ENCODE measurements around the gene WDFY2. TPM values are rescaled to one million over a fixed set of nuclear protein-coding genes. Genes with fewer than 3 reads are reported as not detected.

WDFY2 gene
- total and polyA plus RNA-seq, 7 experiments from 2014 or later: 3.2 to 44.3 (median 18.6) TPM

DNA sequence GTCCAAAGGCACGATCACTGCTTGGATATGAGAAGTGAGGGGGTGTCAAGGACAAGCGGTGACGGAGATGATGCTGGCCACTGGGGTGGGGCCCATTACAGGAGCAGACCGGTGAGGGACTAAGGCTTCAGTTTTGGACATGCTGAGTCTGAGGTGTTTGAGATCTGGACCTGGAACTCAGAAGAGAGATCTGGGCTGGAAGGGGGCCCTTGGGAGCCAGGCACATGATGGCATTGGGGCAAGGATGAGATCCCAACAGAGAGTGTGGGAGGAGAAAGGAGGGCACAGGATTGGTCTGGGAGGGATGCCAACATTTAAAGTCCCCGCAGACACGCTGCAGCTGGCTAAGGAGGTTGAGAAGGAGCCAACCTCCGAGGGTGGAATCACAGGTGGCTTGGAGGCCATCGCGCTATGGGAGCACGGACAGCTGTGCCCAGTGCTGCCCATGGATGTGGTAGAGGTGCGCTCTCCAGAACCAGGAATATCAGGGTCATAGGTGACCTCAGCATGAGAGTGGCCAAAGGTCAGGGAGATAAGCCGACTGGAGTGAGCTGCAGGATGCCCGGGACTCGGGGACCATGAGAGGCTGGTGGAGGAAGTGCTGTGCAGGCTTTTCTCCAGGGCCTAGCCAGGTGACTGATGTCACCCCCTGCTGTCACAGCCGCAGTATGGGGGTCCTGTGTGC lies 197.9 kb downstream of the WDFY2 start:
- ATAC-seq (no peak), DNase-seq (no peak)
- Histone ChIP-seq H3K9me3 (ENCODE audit: control insufficient read depth in 2 of 3, low read length in 3 of 3) (no peaks in the 10 kb centered on the region), H3K4me3 (ENCODE audit: low read length) (no peak overlapping the region), H3K36me3 (ENCODE audit: control insufficient read depth in 2 of 3, insufficient read depth in 3 of 3, low read length in 3 of 3) (peaks cover 0 to 6% (median 0%) of the 10 kb centered on the region in 3 experiments), H3K4me1 (ENCODE audit: control insufficient read depth in 2 of 2, insufficient read depth in 2 of 2, low read length in 2 of 2) (peaks cover 0 to 3% of the 10 kb centered on the region in 2 donors), H3K27me3 (ENCODE audit: control insufficient read depth in 2 of 2, insufficient read depth in 2 of 2, low read length in 2 of 2) (no peaks in the 10 kb centered on the region), H3K27ac (ENCODE audit: low read depth, low read length) (no peak overlapping the region)
- H3K36me3 Mint-ChIP-seq: peaks cover 0 to 30% (median 12%) of the 10 kb centered on the region in 5 donors
- no peaks in the 10 kb centered on the region for H3K9me3 Mint-ChIP-seq
- ChIA-PET CTCF (interaction anchor here (0.6 to 1.0 kb wide), 2 partner anchors 43 to 337 kb away, joined by 3 to 8 read pairs; no protein-coding TSS in a partner anchor), POLR2A (interaction anchor here (0.6 kb wide), 1 partner anchor 342 kb away, joined by 3 read pairs; no protein-coding TSS in a partner anchor)
- no peak overlapping the region for H3K4me3 Mint-ChIP-seq
- H3K27me3 Mint-ChIP-seq: no peaks in the 10 kb centered on the region
- peak overlapping the region in 2 of 9 donors; percentile 1 to 66 for H3K27ac Mint-ChIP-seq
- peaks cover 3 to 10% (median 6%) of the 10 kb centered on the region in 7 donors for H3K4me1 Mint-ChIP-seq
- intact Hi-C loops (cut with micrococcal nuclease): loop anchor here in 1 of 2 donors (5.0 kb wide), 2 partner anchors 330 to 655 kb away; partner anchors contain the start of gene INTS6

DNA sequence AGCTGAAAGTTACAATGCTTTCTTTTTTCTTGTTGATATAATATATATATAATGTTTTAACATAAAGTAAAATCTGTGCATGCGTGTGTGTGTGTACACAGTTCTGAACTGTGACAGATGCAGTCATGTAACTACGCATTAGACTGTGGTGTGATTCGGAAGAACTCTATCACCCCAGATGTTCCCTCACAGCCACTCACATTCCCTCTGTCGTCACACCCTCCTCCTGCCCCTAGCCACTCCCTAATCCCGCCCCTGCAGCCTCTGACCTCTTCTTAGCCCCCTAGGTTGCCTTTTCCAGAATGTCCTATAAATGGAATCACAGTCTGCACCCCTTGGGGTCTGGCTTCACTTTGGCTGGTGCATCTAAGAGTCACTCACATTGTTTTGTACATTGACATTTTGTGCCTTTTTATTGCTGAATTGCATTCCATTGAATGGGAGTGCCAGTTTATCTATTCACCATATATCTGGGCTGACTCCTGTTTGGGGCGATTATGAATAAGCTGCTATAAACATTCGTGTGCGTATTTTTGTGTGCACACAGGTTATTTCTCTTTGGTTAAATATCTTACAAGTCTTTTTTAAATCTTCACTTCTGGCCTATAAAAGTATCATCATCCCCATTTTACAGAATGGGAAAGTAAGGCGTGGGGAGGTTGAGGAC lies 199.3 kb downstream of the WDFY2 start:
- no peaks in the 10 kb centered on the region for H3K27me3 Mint-ChIP-seq
- CTCF ChIA-PET: interaction anchor here (0.5 kb wide), 1 partner anchor 13 kb away, joined by 3 read pairs; no protein-coding TSS in a partner anchor
- DNase-seq: no peak
- H3K9me3 ChIP-seq (ENCODE audit: control insufficient read depth in 2 of 3, low read length in 3 of 3): no peaks in the 10 kb centered on the region
- peaks cover 0 to 27% (median 12%) of the 10 kb centered on the region in 5 donors for H3K36me3 Mint-ChIP-seq
- peak overlapping the region in 1 of 9 donors; percentile 10 for H3K27ac Mint-ChIP-seq
- intact Hi-C loops (cut with micrococcal nuclease): loop anchor here in 1 of 2 donors (5.0 kb wide), 2 partner anchors 331 to 656 kb away; partner anchors contain the start of gene INTS6
- no peak overlapping the region for H3K4me3 ChIP-seq (ENCODE audit: low read length)
- peaks cover 0 to 5% of the 10 kb centered on the region in 2 donors for H3K4me1 ChIP-seq (ENCODE audit: control insufficient read depth in 2 of 2, insufficient read depth in 2 of 2, low read length in 2 of 2)
- peaks cover 0 to 6% (median 0%) of the 10 kb centered on the region in 3 experiments for H3K36me3 ChIP-seq (ENCODE audit: control insufficient read depth in 2 of 3, insufficient read depth in 3 of 3, low read length in 3 of 3)
- no peak overlapping the region for H3K27ac ChIP-seq (ENCODE audit: low read depth, low read length)
- H3K27me3 ChIP-seq (ENCODE audit: control insufficient read depth in 2 of 2, insufficient read depth in 2 of 2, low read length in 2 of 2): no peaks in the 10 kb centered on the region
- no peaks in the 10 kb centered on the region for H3K9me3 Mint-ChIP-seq
- POLR2A ChIA-PET: no interaction called here
- ATAC-seq: no peak
- H3K4me3 Mint-ChIP-seq: no peak overlapping the region
- H3K4me1 Mint-ChIP-seq: peaks cover 3 to 12% (median 8%) of the 10 kb centered on the region in 7 donors

DNA sequence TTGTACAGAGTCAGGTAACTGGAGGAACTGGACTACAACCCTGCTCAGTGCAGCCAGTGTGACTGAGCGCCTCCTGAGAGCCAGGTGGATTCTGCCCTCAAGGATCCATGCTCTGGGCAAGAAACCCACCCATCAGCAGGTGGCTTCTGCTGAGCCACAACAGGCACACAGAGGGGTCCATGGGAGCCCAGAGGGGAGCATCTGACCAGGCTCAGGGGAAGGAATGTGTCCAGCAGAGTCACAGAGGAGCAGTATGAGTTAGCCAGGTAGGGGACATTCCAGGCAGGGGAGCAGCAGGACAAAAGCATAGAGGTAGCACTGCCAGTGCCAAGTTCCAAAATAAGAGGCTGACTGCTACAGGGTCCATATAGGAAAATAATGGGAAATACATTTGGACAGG lies 199.8 kb downstream of the WDFY2 start:
- CTCF ChIA-PET: interaction anchor here (0.5 kb wide), 1 partner anchor 12 kb away, joined by 3 read pairs; no protein-coding TSS in a partner anchor
- POLR2A ChIA-PET: no interaction called here
- no peak for ATAC-seq
- intact Hi-C loops (cut with micrococcal nuclease): loop anchor here in 1 of 2 donors (5.0 kb wide), 2 partner anchors 332 to 657 kb away; partner anchors contain the start of gene INTS6
- Mint-ChIP-seq H3K4me1 (peaks cover 3 to 12% (median 8%) of the 10 kb centered on the region in 7 donors), H3K27me3 (no peaks in the 10 kb centered on the region), H3K9me3 (no peaks in the 10 kb centered on the region), H3K4me3 (no peak overlapping the region), H3K36me3 (peaks cover 0 to 30% (median 16%) of the 10 kb centered on the region in 5 donors), H3K27ac (peak overlapping the region in 1 of 9 donors; percentile 10)
- no peaks in the 10 kb centered on the region for H3K9me3 ChIP-seq (ENCODE audit: control insufficient read depth in 2 of 3, low read length in 3 of 3)
- peaks cover 0 to 9% (median 0%) of the 10 kb centered on the region in 3 experiments for H3K36me3 ChIP-seq (ENCODE audit: control insufficient read depth in 2 of 3, insufficient read depth in 3 of 3, low read length in 3 of 3)
- no peaks in the 10 kb centered on the region for H3K27me3 ChIP-seq (ENCODE audit: control insufficient read depth in 2 of 2, insufficient read depth in 2 of 2, low read length in 2 of 2)
- DNase-seq: no peak
- no peak overlapping the region for H3K4me3 ChIP-seq (ENCODE audit: low read length)
- no peak overlapping the region for H3K27ac ChIP-seq (ENCODE audit: low read depth, low read length)
- H3K4me1 ChIP-seq (ENCODE audit: control insufficient read depth in 2 of 2, insufficient read depth in 2 of 2, low read length in 2 of 2): peaks cover 0 to 5% of the 10 kb centered on the region in 2 donors

DNA sequence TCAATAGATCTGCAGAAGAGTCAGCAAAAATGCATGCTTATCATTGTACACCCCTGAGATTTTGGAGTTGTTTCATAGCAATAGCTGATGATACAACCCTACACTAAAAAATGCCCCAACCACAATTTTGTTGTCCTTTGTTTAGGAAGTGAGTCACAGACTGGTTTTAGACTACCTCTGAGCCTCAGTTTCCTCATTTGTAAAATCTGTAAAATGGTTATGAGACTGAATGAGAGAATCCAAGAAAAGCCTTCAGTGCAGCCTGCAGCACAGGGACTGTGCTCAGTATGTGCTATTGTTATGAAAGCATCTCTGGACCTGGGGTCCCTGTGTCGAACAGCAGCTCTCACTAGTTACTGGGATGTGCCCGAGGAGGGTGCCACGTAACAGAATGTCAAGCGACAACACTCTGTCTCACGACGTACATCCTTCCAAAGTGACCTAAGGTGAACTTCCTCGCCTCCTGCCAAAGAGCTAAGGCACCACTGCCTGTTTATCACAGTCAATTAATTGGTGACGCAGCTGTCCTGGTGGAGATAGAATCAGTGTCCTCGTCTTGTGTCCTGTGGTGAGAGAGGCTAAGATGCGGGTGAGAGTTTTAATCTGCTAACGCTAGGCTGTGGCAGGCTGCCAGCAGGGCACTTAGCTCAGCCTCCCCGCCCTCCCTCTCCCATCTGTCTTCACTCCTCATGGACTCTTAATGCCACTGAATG lies 201.6 kb downstream of the WDFY2 start:
- Mint-ChIP-seq H3K4me3 (no peak overlapping the region), H3K27ac (peak overlapping the region in 1 of 9 donors; percentile 36), H3K9me3 (no peaks in the 10 kb centered on the region), H3K36me3 (peaks cover 0 to 41% (median 19%) of the 10 kb centered on the region in 5 donors), H3K4me1 (peaks cover 3 to 14% (median 9%) of the 10 kb centered on the region in 7 donors), H3K27me3 (no peaks in the 10 kb centered on the region)
- Histone ChIP-seq H3K9me3 (ENCODE audit: control insufficient read depth in 2 of 3, low read length in 3 of 3) (no peaks in the 10 kb centered on the region), H3K27me3 (ENCODE audit: control insufficient read depth in 2 of 2, insufficient read depth in 2 of 2, low read length in 2 of 2) (no peaks in the 10 kb centered on the region), H3K27ac (ENCODE audit: low read depth, low read length) (no peak overlapping the region), H3K36me3 (ENCODE audit: control insufficient read depth in 2 of 3, insufficient read depth in 3 of 3, low read length in 3 of 3) (peaks cover 0 to 13% (median 0%) of the 10 kb centered on the region in 3 experiments), H3K4me1 (ENCODE audit: control insufficient read depth in 2 of 2, insufficient read depth in 2 of 2, low read length in 2 of 2) (peaks cover 0 to 5% of the 10 kb centered on the region in 2 donors), H3K4me3 (ENCODE audit: low read length) (no peak overlapping the region)
- POLR2A ChIA-PET: interaction anchor here (0.5 to 1.3 kb wide), 2 partner anchors 10 to 12 kb away, joined by 3 read pairs; no protein-coding TSS in a partner anchor
- CTCF ChIA-PET: no interaction called here
- ATAC-seq: peak; percentile 37
- intact Hi-C loops (cut with micrococcal nuclease): no loop called here
- no peak for DNase-seq

DNA sequence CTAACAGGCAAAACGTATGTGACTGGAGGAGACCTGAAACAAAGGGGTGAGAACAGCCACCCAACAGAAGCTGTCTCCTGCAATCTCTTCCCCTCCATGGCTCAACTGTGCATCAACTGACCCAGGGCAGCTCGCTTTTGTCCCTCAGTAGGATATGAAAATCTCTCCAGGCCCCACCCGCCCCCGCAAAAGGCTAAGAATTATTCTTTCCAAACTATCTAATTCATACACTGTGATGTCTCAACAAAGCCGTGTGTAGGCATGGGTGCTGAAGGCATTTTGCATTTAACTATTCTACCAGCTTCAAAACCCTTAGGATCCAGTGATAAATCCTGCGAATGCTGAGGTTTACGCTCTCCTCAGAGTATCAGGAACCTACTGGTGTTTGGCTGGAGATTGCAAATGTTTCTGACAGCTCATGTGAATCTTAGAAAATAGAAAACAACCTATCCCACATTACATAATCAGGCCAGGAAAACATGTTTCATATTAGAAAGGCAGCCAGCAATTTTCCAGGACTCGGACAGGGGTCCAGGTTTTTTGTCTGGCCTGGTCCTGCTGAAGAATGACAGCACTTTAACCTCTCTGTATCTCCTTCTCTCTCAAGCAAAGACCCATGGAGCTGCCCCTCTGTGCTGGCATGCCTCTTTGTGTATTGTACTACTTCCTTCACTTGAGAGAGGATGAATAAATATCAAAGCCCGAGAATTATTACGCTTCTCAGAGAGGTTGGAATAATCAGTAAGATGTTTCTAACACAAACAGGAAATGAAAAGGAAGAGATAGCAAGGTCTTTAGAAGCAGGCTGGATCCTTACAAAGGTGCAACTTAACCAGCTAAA lies 202.4 kb downstream of the WDFY2 start:
- ATAC-seq (no peak), DNase-seq (no peak)
- Mint-ChIP-seq H3K4me1 (peaks cover 3 to 14% (median 9%) of the 10 kb centered on the region in 7 donors), H3K27ac (peak overlapping the region in 2 of 9 donors; percentile 36 to 65), H3K4me3 (no peak overlapping the region), H3K36me3 (peaks cover 0 to 44% (median 15%) of the 10 kb centered on the region in 5 donors), H3K9me3 (no peaks in the 10 kb centered on the region), H3K27me3 (no peaks in the 10 kb centered on the region)
- peaks cover 0 to 13% (median 0%) of the 10 kb centered on the region in 3 experiments for H3K36me3 ChIP-seq (ENCODE audit: control insufficient read depth in 2 of 3, insufficient read depth in 3 of 3, low read length in 3 of 3)
- CTCF ChIA-PET: no interaction called here
- no peaks in the 10 kb centered on the region for H3K27me3 ChIP-seq (ENCODE audit: control insufficient read depth in 2 of 2, insufficient read depth in 2 of 2, low read length in 2 of 2)
- H3K27ac ChIP-seq (ENCODE audit: low read depth, low read length): no peak overlapping the region
- intact Hi-C loops (cut with micrococcal nuclease): no loop called here
- peaks cover 0 to 5% of the 10 kb centered on the region in 2 donors for H3K4me1 ChIP-seq (ENCODE audit: control insufficient read depth in 2 of 2, insufficient read depth in 2 of 2, low read length in 2 of 2)
- H3K9me3 ChIP-seq (ENCODE audit: control insufficient read depth in 2 of 3, low read length in 3 of 3): no peaks in the 10 kb centered on the region
- no peak overlapping the region for H3K4me3 ChIP-seq (ENCODE audit: low read length)
- POLR2A ChIA-PET: interaction anchor here (0.5 to 1.3 kb wide), 2 partner anchors 9 to 346 kb away, joined by 3 read pairs; no protein-coding TSS in a partner anchor
